LHCN-M2 (cell line): ENCODE results near the gene DND1. TPM values are rescaled to one million over a fixed set of nuclear protein-coding genes. Genes with fewer than 3 reads are reported as not detected.
A peak's percentile ranks its signal among the peaks of the same experiment; 100 is the strongest.
"Not testable (repeated sequence)": the region's sequence is repeated elsewhere in the genome, so short reads cannot be mapped to it uniquely, and the experiment has no call there.

ENCODE experiments used
- DNase-seq: peaks from one replicate; pipeline ENCODE4 v3.0.0-alpha.2; 2012; ENCODE audit warnings: low read depth
- total RNA-seq: library from RNA; depleted of rRNA; stranded (reverse); fragments of >200 nt; gene quantifications from 2 replicates; pipeline ENCODE4 v1.2.3, GENCODE V29; 2014; rRNA removed

The DND1 gene
- total RNA-seq, 1 experiment from 2014 or later = 0.52 TPM

GRCh38 chr5:140631036-140631417 is 42.3 kb downstream of the DND1 start:
- DNase-seq = no peak

- DNase-seq = peak; percentile 56
These were observed 42.9 kb downstream of the DND1 start for GRCh38 chr5:140630292-140631035.

GRCh38 chr5:140628711-140629110 is 44.7 kb downstream of the DND1 start:
- DNase-seq = no peak

DNA sequence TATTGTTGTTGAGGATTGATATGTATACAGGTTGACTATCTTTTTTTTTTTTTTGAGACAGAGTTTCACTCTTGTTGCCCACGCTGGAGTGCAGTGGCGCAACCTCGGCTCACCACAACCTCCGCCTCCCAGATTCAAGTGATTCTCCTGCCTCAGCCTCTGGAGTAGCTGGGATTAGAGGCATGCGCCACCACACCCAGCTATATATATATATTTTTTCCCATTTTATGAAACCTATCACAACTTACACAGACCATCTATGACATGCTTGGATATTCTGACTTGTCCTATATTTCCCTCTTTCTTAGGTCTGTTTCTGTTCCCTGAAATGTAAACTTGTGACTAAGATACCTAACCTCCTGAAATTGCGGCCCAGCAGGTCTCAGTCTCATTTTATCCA is 45.4 kb downstream of the DND1 start:
- peak; percentile 23 for DNase-seq

DNA sequence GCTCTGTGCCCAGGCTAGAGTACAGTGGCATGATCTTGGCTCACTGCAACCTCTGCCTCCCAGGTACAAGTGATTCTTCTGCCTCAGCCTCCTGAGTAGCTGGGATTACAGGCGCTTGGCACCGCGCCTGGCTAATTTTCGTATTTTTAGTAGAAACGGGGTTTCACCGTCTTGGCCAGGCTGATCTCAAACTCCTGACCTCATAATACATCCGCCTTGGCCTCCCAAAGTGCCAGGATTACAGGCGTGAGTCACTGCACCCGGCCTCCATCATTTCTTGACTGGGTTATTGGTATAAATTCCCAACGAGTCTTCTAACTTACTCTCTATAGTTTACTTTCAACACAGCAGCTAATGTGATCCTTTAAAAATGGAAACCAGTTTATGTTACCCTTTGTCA is 48.5 kb downstream of the DND1 start:
- not testable (repeated sequence) for DNase-seq

DNA sequence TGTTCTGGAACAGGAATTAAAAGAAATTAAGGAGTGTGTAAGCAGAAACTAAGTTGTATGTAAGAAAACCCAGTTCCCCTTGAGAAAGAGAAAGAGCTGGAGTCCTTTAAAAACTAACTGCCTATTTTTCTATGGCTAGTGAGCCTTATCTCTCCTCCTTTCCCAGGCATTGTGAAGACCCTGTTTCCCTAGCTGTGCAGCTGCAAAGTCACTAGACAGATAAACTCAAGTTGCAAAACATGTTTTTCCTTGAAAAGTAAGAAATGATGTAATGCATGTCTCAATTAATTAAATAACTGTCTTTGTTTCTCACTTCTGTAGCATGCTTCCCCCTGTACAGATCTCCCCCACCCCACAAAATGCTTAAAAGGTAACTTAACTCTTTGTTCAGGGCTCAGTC is 50.3 kb downstream of the DND1 start:
- DNase-seq = not testable (repeated sequence)

DNA sequence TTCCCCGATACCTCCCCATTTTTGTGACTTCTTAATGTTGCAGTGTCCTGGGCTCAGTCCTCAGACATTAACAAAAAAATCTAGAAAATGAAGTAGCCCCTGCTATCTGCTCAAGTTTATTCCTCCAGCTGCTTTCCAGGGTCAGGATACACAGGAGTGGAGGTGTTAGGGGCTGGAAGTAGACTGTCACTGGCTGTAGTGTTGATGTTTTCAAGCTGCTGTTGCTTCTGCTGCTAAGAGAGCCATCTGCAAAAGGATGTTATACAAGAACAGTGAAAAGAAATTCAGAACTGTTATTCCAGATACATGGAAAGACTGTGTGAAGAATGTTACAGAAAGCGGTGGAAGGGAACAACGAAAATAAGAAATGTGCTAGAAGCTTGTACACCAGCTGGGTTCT is 51.1 kb downstream of the DND1 start:
- DNase-seq = no peak

Other genes starting within 250 kb of the DND1 start
- 1.6 TPM in 1 of 2 replicates, not detected in the other for gene EIF4EBP3, start 125.9 kb downstream of the DND1 start, total RNA-seq
- gene SRA1, start 116.1 kb downstream of the DND1 start, total RNA-seq = 44.2 and 47.4 TPM in 2 replicates
- gene APBB3, start 109.0 kb downstream of the DND1 start, total RNA-seq = 17.2 and 19.4 TPM in 2 replicates
- gene SLC35A4, start 108.7 kb downstream of the DND1 start, total RNA-seq = 51.0 and 56.2 TPM in 2 replicates
- gene CD14, start 40.4 kb downstream of the DND1 start, total RNA-seq = 0.96 and 1.1 TPM in 2 replicates
- 42.8 and 43.0 TPM in 2 replicates for gene TMCO6, start 34.1 kb downstream of the DND1 start, total RNA-seq
- 44.0 and 48.5 TPM in 2 replicates for gene NDUFA2, start 25.9 kb downstream of the DND1 start, total RNA-seq
- gene IK, start 25.7 kb downstream of the DND1 start, total RNA-seq = 96.8 and 111 TPM in 2 replicates
- 27.1 and 28.9 TPM in 2 replicates for gene WDR55, start 8.7 kb downstream of the DND1 start, total RNA-seq
- gene HARS1, start 17.8 kb upstream of the DND1 start, total RNA-seq = 98.9 and 103 TPM in 2 replicates
- gene HARS2, start 17.9 kb upstream of the DND1 start, total RNA-seq = 39.2 and 41.6 TPM in 2 replicates
- 45.2 and 45.7 TPM in 2 replicates for gene ZMAT2, start 26.9 kb upstream of the DND1 start, total RNA-seq
- 0.06 TPM in 2 replicates for gene PCDHA1, start 112.6 kb upstream of the DND1 start, total RNA-seq
- gene PCDHA2, start 121.3 kb upstream of the DND1 start, total RNA-seq = not detected in 2 replicates
- under 0.01 and 0.06 TPM in 2 replicates for gene PCDHA3, start 127.5 kb upstream of the DND1 start, total RNA-seq
- 0.26 and 0.40 TPM in 2 replicates for gene PCDHA4, start 133.5 kb upstream of the DND1 start, total RNA-seq
- gene PCDHA5, start 148.0 kb upstream of the DND1 start, total RNA-seq = not detected in 2 replicates
- not detected in 2 replicates for gene PCDHA6, start 154.4 kb upstream of the DND1 start, total RNA-seq
- gene PCDHA7, start 160.7 kb upstream of the DND1 start, total RNA-seq = 0.11 and 0.19 TPM in 2 replicates
- gene PCDHA8, start 167.6 kb upstream of the DND1 start, total RNA-seq = not detected in 2 replicates
- 0.06 TPM in 1 of 2 replicates, not detected in the other for gene PCDHA9, start 174.8 kb upstream of the DND1 start, total RNA-seq
- gene PCDHA10, start 182.3 kb upstream of the DND1 start, total RNA-seq = not detected in 2 replicates
- 0.11 TPM in 1 of 2 replicates, not detected in the other for gene PCDHA11, start 195.4 kb upstream of the DND1 start, total RNA-seq
- not detected in 2 replicates for gene PCDHA12, start 201.7 kb upstream of the DND1 start, total RNA-seq
- gene PCDHA13, start 208.5 kb upstream of the DND1 start, total RNA-seq = not detected in 2 replicates